Activated CD4-positive, alpha-beta T cell treated with anti-CD3 and anti-CD28 coated beads, Interleukin-2, amount 50 U/mL, for 48 hours (primary cell): ENCODE results near the gene NQO2.
A peak's percentile ranks its signal among the peaks of the same experiment; 100 is the strongest.
"Not testable (repeated sequence)": the region's sequence is repeated elsewhere in the genome, so short reads cannot be mapped to it uniquely, and the experiment has no call there.

ENCODE experiments used
- DNase-seq, 2 experiments: peaks; one replicate each; pipeline ENCODE4 v3.0.0-alpha.2; 2020

Gene NQO2

GRCh38 chr6:2990248-2990931, 9.3 kb upstream of the NQO2 start:
- DNase-seq = peak; percentile 28 to 29

GRCh38 chr6:2990932-2991506, 8.7 kb upstream of the NQO2 start:
- no peak for DNase-seq

- DNase-seq = no peak
Observed at GRCh38 chr6:2992330-2992979, 7.2 kb upstream of the NQO2 start.

- DNase-seq = no peak
Observed at GRCh38 chr6:2993755-2994317, 5.9 kb upstream of the NQO2 start.

- peak; percentile 51 to 59 for DNase-seq
Observed at GRCh38 chr6:2998249-2998997, 1.3 kb upstream of the NQO2 start.

GRCh38 chr6:2998998-2999617, 586 bp upstream of the NQO2 start:
- DNase-seq = peak in 1 of 2 experiments; percentile 77

- no peak for DNase-seq
Observed at GRCh38 chr6:3001146-3001772, 1.6 kb downstream of the NQO2 start.

GRCh38 chr6:3001773-3002293, 2.1 kb downstream of the NQO2 start:
- no peak for DNase-seq

- DNase-seq = not testable (repeated sequence)
Observed at GRCh38 chr6:3003226-3003625, 3.5 kb downstream of the NQO2 start.

GRCh38 chr6:3005077-3005476, 5.4 kb downstream of the NQO2 start:
- no peak for DNase-seq

- DNase-seq = no peak
Observed at GRCh38 chr6:3005874-3006273, 6.2 kb downstream of the NQO2 start.

GRCh38 chr6:3006476-3006875, 6.8 kb downstream of the NQO2 start:
- no peak for DNase-seq

- DNase-seq = no peak
Observed at GRCh38 chr6:3007571-3007970, 7.9 kb downstream of the NQO2 start.

- DNase-seq = not testable (repeated sequence)
Observed at GRCh38 chr6:3008712-3009265, 9.1 kb downstream of the NQO2 start.

GRCh38 chr6:3009930-3010329, 10.2 kb downstream of the NQO2 start:
- DNase-seq = no peak

- no peak for DNase-seq
Observed at GRCh38 chr6:3011158-3011557, 11.5 kb downstream of the NQO2 start.

- no peak for DNase-seq
Observed at GRCh38 chr6:3011592-3011991, 11.9 kb downstream of the NQO2 start.

GRCh38 chr6:3013486-3013885, 13.8 kb downstream of the NQO2 start:
- DNase-seq = no peak

GRCh38 chr6:3013901-3014674, 14.4 kb downstream of the NQO2 start:
- DNase-seq = no peak

- no peak for DNase-seq
Observed at GRCh38 chr6:3014675-3015066, 15.0 kb downstream of the NQO2 start.

- DNase-seq = no peak
Observed at GRCh38 chr6:3015144-3015543, 15.4 kb downstream of the NQO2 start.
